GM18873 (cell line): ENCODE measurements around the gene LYZL4.

Source experiments
- ATAC-seq: cut with Tn5 transposase; IDR thresholded peaks from one replicate; pipeline ENCODE4 v1.9.1; 2021; ENCODE audit warnings: mild to moderate bottlenecking, moderate library complexity, moderate number of reproducible peaks; ENCODE audit not compliant: unreplicated experiment, low FRiP score

Gene LYZL4

GRCh38 chr3:42410370-42411131 lies at the start of gene LYZL4:
Gene LYZL4, minus strand, starts transcription at chr3:42410610. Its CDS starts 3,359 bp downstream, at chr3:42407251.
- no peak for ATAC-seq

GRCh38 chr3:42459151-42459550 lies 48.7 kb upstream of the LYZL4 start:
- no peak for ATAC-seq

- ATAC-seq: no peak
Observed at GRCh38 chr3:42456211-42456610, 45.8 kb upstream of the LYZL4 start.

- no peak for ATAC-seq
Observed at GRCh38 chr3:42451546-42452230, 41.3 kb upstream of the LYZL4 start.

- no peak for ATAC-seq
Observed at GRCh38 chr3:42451116-42451515, 40.7 kb upstream of the LYZL4 start.

- ATAC-seq: no peak
Observed at GRCh38 chr3:42450567-42450966, 40.2 kb upstream of the LYZL4 start.

GRCh38 chr3:42447481-42447880 lies 37.1 kb upstream of the LYZL4 start:
- no peak for ATAC-seq

GRCh38 chr3:42446111-42447050 lies 36.0 kb upstream of the LYZL4 start:
- ATAC-seq: no peak

- ATAC-seq: no peak
Observed at GRCh38 chr3:42443819-42444436, 33.5 kb upstream of the LYZL4 start.

GRCh38 chr3:42443292-42443691 lies 32.9 kb upstream of the LYZL4 start:
- ATAC-seq: no peak

- ATAC-seq: no peak
Observed at GRCh38 chr3:42442640-42443039, 32.2 kb upstream of the LYZL4 start.

- ATAC-seq: no peak
Observed at GRCh38 chr3:42441791-42442190, 31.4 kb upstream of the LYZL4 start.

- ATAC-seq: no peak
Observed at GRCh38 chr3:42440924-42441323, 30.5 kb upstream of the LYZL4 start.

GRCh38 chr3:42439261-42440115 lies 29.1 kb upstream of the LYZL4 start:
- no peak for ATAC-seq

GRCh38 chr3:42438758-42439157 lies 28.3 kb upstream of the LYZL4 start:
- no peak for ATAC-seq

GRCh38 chr3:42438193-42438592 lies 27.8 kb upstream of the LYZL4 start:
- no peak for ATAC-seq

- ATAC-seq: no peak
Observed at GRCh38 chr3:42434777-42435380, 24.5 kb upstream of the LYZL4 start.

- ATAC-seq: no peak
Observed at GRCh38 chr3:42432485-42432884, 22.1 kb upstream of the LYZL4 start.
